Stomach (tissue), 9 donors: Measurements from ENCODE around the gene PLCL2. TPM values are rescaled to one million over a fixed set of nuclear protein-coding genes. Genes with fewer than 3 reads are reported as not detected.

ENCODE experiments used
- DNase-seq, 2 donors: peaks; one replicate each; pipeline versions ENCODE4 v3.0.0 to v3.0.0-alpha.2; 2013 to 2019
- H3K27ac ChIP-seq, 5 donors: fragments of 200-600 bp in 4 of 5; sonication (generic) in 4 of 5; one replicate each; pipeline ENCODE4 v1.5.1; 2013 to 2019; ENCODE audit warnings: mild to moderate bottlenecking in 1 of 5, moderate library complexity in 1 of 5
- H3K27me3 ChIP-seq, 3 donors: fragments of 200-600 bp; sonication (generic); one replicate each; pipeline ENCODE4 v1.5.1; 2017 to 2019; ENCODE audit warnings: mixed run types in 1 of 3
- H3K36me3 ChIP-seq, 4 donors: fragments of 200-600 bp; sonication (generic); 1 replicate in 3 of 4; 2 replicates in 1 of 4; pipeline ENCODE4 v1.5.1; 2016 to 2019
- H3K4me1 ChIP-seq, 4 donors: fragments of 200-600 bp; sonication (generic); one replicate each; pipeline ENCODE4 v1.5.1; 2016 to 2019
- H3K4me3 ChIP-seq, 4 donors: fragments of 200-600 bp; sonication (generic) in 3 of 4; one replicate each; pipeline ENCODE4 v1.5.1; 2016 to 2019; ENCODE audit warnings: mild to moderate bottlenecking in 1 of 4
- H3K9me3 ChIP-seq, 4 donors: fragments of 200-600 bp; sonication (generic); one replicate each; pipeline ENCODE4 v1.5.1; 2016 to 2019
- CTCF ChIP-seq, 7 experiments: fragments of 450-650 bp in 4 of 7; fragments of 200-600 bp in 3 of 7; sonication (generic) in 3 of 7; IDR thresholded peaks; one replicate each; pipeline ENCODE4 v1.5.1; 2016 to 2019; ENCODE audit warnings: antibody characterized with exemption in 7 of 7, control low read depth in 2 of 7, mild to moderate bottlenecking in 1 of 7
- EP300 ChIP-seq: sonication (generic); formaldehyde crosslinking; IDR thresholded peaks from one replicate; pipeline ENCODE4 v1.6.1; 2017; ENCODE audit warnings: antibody characterized with exemption
- POLR2A ChIP-seq, 4 donors: fragments of 450-650 bp; IDR thresholded peaks; one replicate each; pipeline ENCODE4 v1.6.1; 2016; ENCODE audit warnings: antibody characterized with exemption in 4 of 4, control low read depth in 2 of 4, mild to moderate bottlenecking in 1 of 4, moderate library complexity in 1 of 4
- POLR2AphosphoS5 ChIP-seq, 3 donors: sonication (generic); formaldehyde crosslinking; IDR thresholded peaks; one replicate each; pipeline ENCODE4 v1.6.1; 2016; ENCODE audit warnings: antibody characterized with exemption in 3 of 3
- WGBS, 5 donors: extraction: QIAGEN DNeasy Blood & Tissue Kit in 3 of 5; methylation state at CpG; one replicate each; pipeline versions ENCODE4 v1.1.5 to v1.1.7; 2013 to 2018; 5-methylcytosine and 5-hydroxymethylcytosine counted together
- intact Hi-C: fragments of 100-400 bp; cut with DNase I; formaldehyde crosslinking; loops from one replicate; pipeline ENCODE4 v1.15.1; 2023; ENCODE audit warnings: low total_unique reads
- polyA plus RNA-seq, 3 donors: library from polyadenylated mRNA; stranded (reverse); fragments of 200-250 nt; gene quantifications; one replicate each; pipeline ENCODE4 v1.2.3, GENCODE V29; 2013
- total RNA-seq, 5 donors: library from RNA; depleted of rRNA; stranded (reverse); fragments of >200 nt; gene quantifications; one replicate each; pipeline versions ENCODE4 v1.1.0 to v1.2.3, GENCODE V29; 2014 to 2016
- donor health status: healthy with polysubstance abuse.
- donor health status: Bipolar disorder and iron deficiency.
- donor health status: healthy.

The PLCL2 gene
- total and polyA plus RNA-seq, 8 donors, result 1.0 to 34.9 (median 5.7) TPM

GRCh38 chr3:17040990-17041377 lies 156.2 kb downstream of the PLCL2 start:
- H3K4me3 ChIP-seq, result no peak overlapping the region
- intact Hi-C loops, result no loop called here
- no peak for TF ChIP-seq CTCF (IDR thresholded peaks at IDR 0.05)
- TF ChIP-seq POLR2A (IDR thresholded peaks at IDR 0.05), result no peak
- no peak for TF ChIP-seq POLR2AphosphoS5 (IDR thresholded peaks at IDR 0.05)
- TF ChIP-seq EP300, result no peak
- H3K9me3 ChIP-seq, result no peaks in the 10 kb centered on the region
- 76 to 88% (median 83%) methylated on average over 5 of the region's 5 CpGs for WGBS, 5 donors
- DNase-seq, result no peak
- no peak overlapping the region for H3K27ac ChIP-seq
- peaks cover 0 to 8% (median 6%) of the 10 kb centered on the region in 4 donors for H3K36me3 ChIP-seq
- no peaks in the 10 kb centered on the region for H3K27me3 ChIP-seq
- peaks cover 0 to 9% (median 7%) of the 10 kb centered on the region in 4 donors for H3K4me1 ChIP-seq

- Histone ChIP-seq H3K27me3 (no peaks in the 10 kb centered on the region), H3K4me3 (no peak overlapping the region), H3K27ac (no peak overlapping the region), H3K36me3 (peaks cover 0 to 23% (median 18%) of the 10 kb centered on the region in 4 donors), H3K9me3 (peaks cover 0 to 6% (median 3%) of the 10 kb centered on the region in 4 donors), H3K4me1 (no peaks in the 10 kb centered on the region)
- DNase-seq, result no peak
- TF ChIP-seq EP300, result no peak
- TF ChIP-seq POLR2AphosphoS5 (IDR thresholded peaks at IDR 0.05), result no peak
- no peak for TF ChIP-seq POLR2A (IDR thresholded peaks at IDR 0.05)
- no peak for TF ChIP-seq CTCF (IDR thresholded peaks at IDR 0.05)
- WGBS, 5 donors, result 72 to 81% (median 74%) methylated on average over 2 of the region's 2 CpGs
- intact Hi-C loops, result no loop called here
These were observed 160.1 kb downstream of the PLCL2 start for GRCh38 chr3:17044855-17045254.

- Histone ChIP-seq H3K36me3 (peaks cover 0 to 23% (median 18%) of the 10 kb centered on the region in 4 donors), H3K4me1 (no peaks in the 10 kb centered on the region), H3K4me3 (no peak overlapping the region), H3K27ac (no peak overlapping the region), H3K9me3 (peaks cover 0 to 6% (median 3%) of the 10 kb centered on the region in 4 donors), H3K27me3 (no peaks in the 10 kb centered on the region)
- intact Hi-C loops, result no loop called here
- no peak for DNase-seq
- 88 to 89% (median 89%) methylated on average over 7 of the region's 7 CpGs for WGBS, 5 donors
- no peak for TF ChIP-seq POLR2A (IDR thresholded peaks at IDR 0.05)
- TF ChIP-seq POLR2AphosphoS5 (IDR thresholded peaks at IDR 0.05), result no peak
- no peak for TF ChIP-seq CTCF (IDR thresholded peaks at IDR 0.05)
These were observed 160.9 kb downstream of the PLCL2 start for GRCh38 chr3:17045705-17046104.

DNA sequence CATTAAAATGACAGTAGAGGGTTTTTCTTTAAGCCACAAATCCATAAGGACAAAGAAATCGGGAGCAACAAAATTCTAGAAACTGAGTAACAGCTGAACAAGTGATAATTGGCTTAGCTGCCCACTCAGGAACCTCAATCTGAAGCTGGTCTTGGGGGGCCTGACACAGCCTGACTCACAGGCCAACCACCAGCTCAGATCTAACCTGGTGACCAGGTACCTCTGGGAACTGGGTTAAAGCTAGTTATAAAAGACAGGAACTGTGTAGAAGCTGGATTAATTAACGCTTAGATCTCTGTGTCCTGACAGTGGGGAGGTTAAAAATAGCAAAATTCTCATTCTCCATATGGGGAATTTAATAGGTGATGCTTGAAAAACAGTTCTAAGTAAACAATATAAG lies 161.9 kb downstream of the PLCL2 start:
- no peaks in the 10 kb centered on the region for H3K27me3 ChIP-seq
- H3K27ac ChIP-seq, result no peak overlapping the region
- H3K9me3 ChIP-seq, result peaks cover 0 to 6% (median 3%) of the 10 kb centered on the region in 4 donors
- peaks cover 0 to 23% (median 18%) of the 10 kb centered on the region in 4 donors for H3K36me3 ChIP-seq
- no peak for TF ChIP-seq POLR2A (IDR thresholded peaks at IDR 0.05)
- no peak for TF ChIP-seq POLR2AphosphoS5 (IDR thresholded peaks at IDR 0.05)
- TF ChIP-seq EP300, result no peak
- no peak for TF ChIP-seq CTCF (IDR thresholded peaks at IDR 0.05)
- intact Hi-C loops, result no loop called here
- no peak overlapping the region for H3K4me3 ChIP-seq
- no peaks in the 10 kb centered on the region for H3K4me1 ChIP-seq
- no peak for DNase-seq
- WGBS, 5 donors, result 91 to 96% (median 95%) methylated on average over 2 of the region's 2 CpGs
